DOHH2 (cell line): ENCODE data around the gene GMDS.

Experiments
- H3F3A ChIP-seq: fragments of 200-600 bp; sonication (generic), shearing (Covaris generic); 2 replicates; pipeline ENCODE4 v1.6.0; 2016; ENCODE audit warnings: antibody characterized with exemption, mild to moderate bottlenecking; ENCODE audit not compliant: control insufficient read depth, insufficient read depth
- H3K27ac ChIP-seq: fragments of 200-600 bp; sonication (generic); 2 replicates; pipeline ENCODE4 v1.5.1; 2014; ENCODE audit warnings: low read depth, mild to moderate bottlenecking, low read length, moderate library complexity
- H3K27me3 ChIP-seq: fragments of 200-600 bp; sonication (generic); 2 replicates; pipeline ENCODE4 v1.6.1; 2014; ENCODE audit warnings: mild to moderate bottlenecking, low read length, mixed read lengths; ENCODE audit not compliant: control insufficient read depth
- H3K36me3 ChIP-seq: fragments of 200-600 bp; sonication (generic); 2 replicates; pipeline ENCODE4 v1.6.1; 2014; ENCODE audit warnings: mild to moderate bottlenecking, low read length, moderate library complexity, mixed read lengths; ENCODE audit not compliant: control insufficient read depth
- H3K4me1 ChIP-seq: fragments of 200-600 bp; sonication (generic); 2 replicates; pipeline ENCODE4 v1.6.1; 2014; ENCODE audit warnings: mild to moderate bottlenecking, low read length, mixed read lengths; ENCODE audit not compliant: control insufficient read depth
- H3K4me2 ChIP-seq: fragments of 200-600 bp; sonication (generic); 2 replicates; pipeline ENCODE4 v1.6.0; 2014; ENCODE audit warnings: mild to moderate bottlenecking, low read length, moderate library complexity
- H3K4me3 ChIP-seq: fragments of 200-600 bp; sonication (generic); 2 replicates; pipeline ENCODE4 v1.5.1; 2014; ENCODE audit warnings: mild to moderate bottlenecking, low read length, mixed read lengths
- H3K79me2 ChIP-seq: fragments of 200-600 bp; sonication (generic); 2 replicates; pipeline ENCODE4 v1.6.1; 2014; ENCODE audit warnings: mild to moderate bottlenecking, low read length, mixed read lengths; ENCODE audit not compliant: control insufficient read depth
- H3K9me2 ChIP-seq: fragments of 200-600 bp; sonication (generic); replicated peaks from 2 replicates; pipeline ENCODE4 v1.6.1; 2014; ENCODE audit warnings: mild to moderate bottlenecking, low read length, mixed read lengths; ENCODE audit not compliant: control insufficient read depth
- H3K9me3 ChIP-seq: fragments of 200-600 bp; sonication (generic); 2 replicates; pipeline ENCODE4 v1.6.1; 2014; ENCODE audit warnings: antibody characterized with exemption, low read length, mixed read lengths; ENCODE audit not compliant: control insufficient read depth, insufficient read depth
- H4K20me1 ChIP-seq: fragments of 200-600 bp; sonication (generic); 2 replicates; pipeline ENCODE4 v1.6.0; 2014; ENCODE audit warnings: low read depth, mild to moderate bottlenecking, antibody characterized with exemption, low read length, moderate library complexity; ENCODE audit not compliant: control insufficient read depth, insufficient read depth
- EZH2phosphoT487 ChIP-seq: fragments of 200-600 bp; sonication (generic); IDR thresholded peaks from 2 replicates; pipeline ENCODE4 v1.6.1; 2017; ENCODE audit warnings: borderline replicate concordance, mild to moderate bottlenecking, antibody characterized with exemption, low read length, moderate library complexity, mixed read lengths
- TF ChIP-seq, protein P1 (sequence below): fragments of 200-600 bp; sonication (generic); IDR thresholded peaks from one replicate; pipeline ENCODE4 v1.5.1; 2014; ENCODE audit warnings: antibody characterized with exemption, mild to moderate bottlenecking, low read depth, low read length; ENCODE audit not compliant: poor library complexity, severe bottlenecking

GMDS gene

DNA sequence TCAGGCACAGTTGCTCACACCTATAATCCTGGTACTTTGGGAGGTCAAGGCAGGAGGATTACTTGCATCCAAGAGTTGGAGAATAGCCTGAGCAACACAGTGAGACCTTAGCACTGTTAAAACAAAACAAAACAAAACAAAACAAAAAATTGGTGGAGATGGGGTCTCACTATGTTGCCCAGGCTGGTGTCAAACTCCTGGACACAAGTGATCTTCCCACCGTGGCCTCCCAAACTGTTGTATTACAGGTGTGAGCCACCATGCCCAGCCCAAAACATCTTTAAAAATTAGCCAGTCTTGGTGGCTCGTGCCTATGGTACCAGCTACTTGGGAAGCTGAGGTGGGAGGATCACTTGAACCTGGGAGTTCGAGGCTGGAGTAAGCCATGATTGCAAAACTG lies 120.2 kb downstream of the GMDS start:
- H3K4me2 ChIP-seq: no peak overlapping the region
- H3F3A ChIP-seq: no peaks in the 10 kb centered on the region
- no peaks in the 10 kb centered on the region for H3K36me3 ChIP-seq
- no peaks in the 10 kb centered on the region for H3K9me2 ChIP-seq
- H3K79me2 ChIP-seq: no peaks in the 10 kb centered on the region
- no peaks in the 10 kb centered on the region for H3K4me1 ChIP-seq
- H3K9me3 ChIP-seq: no peaks in the 10 kb centered on the region
- H3K27ac ChIP-seq: no peak overlapping the region
- TF ChIP-seq, protein P1, sequence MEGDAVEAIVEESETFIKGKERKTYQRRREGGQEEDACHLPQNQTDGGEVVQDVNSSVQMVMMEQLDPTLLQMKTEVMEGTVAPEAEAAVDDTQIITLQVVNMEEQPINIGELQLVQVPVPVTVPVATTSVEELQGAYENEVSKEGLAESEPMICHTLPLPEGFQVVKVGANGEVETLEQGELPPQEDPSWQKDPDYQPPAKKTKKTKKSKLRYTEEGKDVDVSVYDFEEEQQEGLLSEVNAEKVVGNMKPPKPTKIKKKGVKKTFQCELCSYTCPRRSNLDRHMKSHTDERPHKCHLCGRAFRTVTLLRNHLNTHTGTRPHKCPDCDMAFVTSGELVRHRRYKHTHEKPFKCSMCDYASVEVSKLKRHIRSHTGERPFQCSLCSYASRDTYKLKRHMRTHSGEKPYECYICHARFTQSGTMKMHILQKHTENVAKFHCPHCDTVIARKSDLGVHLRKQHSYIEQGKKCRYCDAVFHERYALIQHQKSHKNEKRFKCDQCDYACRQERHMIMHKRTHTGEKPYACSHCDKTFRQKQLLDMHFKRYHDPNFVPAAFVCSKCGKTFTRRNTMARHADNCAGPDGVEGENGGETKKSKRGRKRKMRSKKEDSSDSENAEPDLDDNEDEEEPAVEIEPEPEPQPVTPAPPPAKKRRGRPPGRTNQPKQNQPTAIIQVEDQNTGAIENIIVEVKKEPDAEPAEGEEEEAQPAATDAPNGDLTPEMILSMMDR: no peak
- no peak for TF ChIP-seq EZH2phosphoT487
- H4K20me1 ChIP-seq: peaks cover 3% of the 10 kb centered on the region; the same call in 1 of the 2 replicates
- no peak overlapping the region for H3K4me3 ChIP-seq
- H3K27me3 ChIP-seq: no peaks in the 10 kb centered on the region

DNA sequence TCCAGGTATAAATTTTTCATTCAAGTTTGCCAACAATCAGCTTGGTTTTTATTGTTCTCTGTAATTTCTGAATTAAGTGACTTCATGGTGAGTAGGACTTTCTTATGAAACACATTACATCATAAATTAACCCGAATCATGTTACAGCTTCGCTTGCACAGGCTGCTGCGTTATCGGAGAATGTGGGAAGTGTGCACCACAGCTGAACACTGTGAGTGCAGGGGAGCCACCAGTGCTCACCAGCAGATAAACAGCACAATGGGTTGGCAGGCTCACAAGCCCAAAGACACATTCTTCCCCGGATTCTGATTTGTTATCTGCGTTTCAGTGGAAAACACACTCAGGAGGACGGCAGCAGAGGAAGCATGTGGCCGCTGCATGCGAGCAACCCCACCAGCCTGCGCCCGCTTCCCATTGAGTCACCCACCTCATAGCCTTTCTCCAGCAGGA lies 121.1 kb downstream of the GMDS start:
- H3K9me3 ChIP-seq: no peaks in the 10 kb centered on the region
- H3K4me3 ChIP-seq: no peak overlapping the region
- no peaks in the 10 kb centered on the region for H3F3A ChIP-seq
- no peaks in the 10 kb centered on the region for H3K36me3 ChIP-seq
- no peaks in the 10 kb centered on the region for H3K4me1 ChIP-seq
- H3K9me2 ChIP-seq: no peaks in the 10 kb centered on the region
- no peak overlapping the region for H3K4me2 ChIP-seq
- H3K79me2 ChIP-seq: no peaks in the 10 kb centered on the region
- H4K20me1 ChIP-seq: peaks cover 2% of the 10 kb centered on the region; the same call in 1 of the 2 replicates
- H3K27ac ChIP-seq: no peak overlapping the region
- no peaks in the 10 kb centered on the region for H3K27me3 ChIP-seq
- TF ChIP-seq, protein P1: no peak
- no peak for TF ChIP-seq EZH2phosphoT487

GRCh38 chr6:2120912-2121311 lies 124.5 kb downstream of the GMDS start:
- H3K9me2 ChIP-seq: no peaks in the 10 kb centered on the region
- no peak overlapping the region for H3K27ac ChIP-seq
- H4K20me1 ChIP-seq: no peaks in the 10 kb centered on the region; the same call in 1 of the 2 replicates
- no peak overlapping the region for H3K4me3 ChIP-seq
- no peaks in the 10 kb centered on the region for H3K36me3 ChIP-seq
- no peak overlapping the region for H3K4me2 ChIP-seq
- no peak for TF ChIP-seq EZH2phosphoT487
- TF ChIP-seq, protein P1: no peak
- no peaks in the 10 kb centered on the region for H3F3A ChIP-seq
- no peaks in the 10 kb centered on the region for H3K9me3 ChIP-seq
- no peaks in the 10 kb centered on the region for H3K79me2 ChIP-seq
- no peaks in the 10 kb centered on the region for H3K4me1 ChIP-seq
- no peaks in the 10 kb centered on the region for H3K27me3 ChIP-seq

GRCh38 chr6:2119275-2119674 lies 126.1 kb downstream of the GMDS start:
- Histone ChIP-seq H4K20me1 (no peaks in the 10 kb centered on the region; the same call in 1 of the 2 replicates), H3K4me1 (no peaks in the 10 kb centered on the region), H3K4me2 (no peak overlapping the region), H3K27me3 (no peaks in the 10 kb centered on the region), H3K9me2 (no peaks in the 10 kb centered on the region), H3K9me3 (no peaks in the 10 kb centered on the region), H3K27ac (no peak overlapping the region), H3F3A (no peaks in the 10 kb centered on the region), H3K36me3 (no peaks in the 10 kb centered on the region), H3K79me2 (no peaks in the 10 kb centered on the region), H3K4me3 (no peak overlapping the region)
- TF ChIP-seq, protein P1: no peak
- no peak for TF ChIP-seq EZH2phosphoT487
